ENCODE measurements around the gene SRBD1.

- TF ChIP-seq EZH2phosphoT487 (IDR thresholded peaks at IDR 0.05; ENCODE audit: insufficient read depth, low read depth) (no peak), EZH2 (IDR thresholded peaks at IDR 0.05; ENCODE audit: insufficient read depth, poor library complexity, severe bottlenecking) (no peak)
Measured at GRCh38 chr2:45404807-45405297, 206.2 kb downstream of the SRBD1 start.
